CD4-positive, alpha-beta T cell (primary cell): Measurements from ENCODE around the gene DCLK1. TPM values are rescaled to one million over a fixed set of nuclear protein-coding genes. Genes with fewer than 3 reads are reported as not detected.

Experiments used
- ATAC-seq: fragments of 200-7000 bp; cut with Tn5 transposase; one replicate; pipeline ENCODE4 v1.10.0; 2022; ENCODE audit warnings: mild to moderate bottlenecking; ENCODE audit not compliant: poor library complexity
- CTCF ChIA-PET: fragments of 350-600 bp; sonication (Branson Sonifier 250); formaldehyde crosslinking; loops from one replicate; lab custom pipeline; 2021; ENCODE audit warnings: antibody characterized with exemption, inconsistent platforms; lab: Charles Lee
- POLR2A ChIA-PET: fragments of 350-600 bp; sonication (Branson Sonifier 250); formaldehyde crosslinking; loops from one replicate; lab custom pipeline; 2021; ENCODE audit warnings: antibody characterized with exemption, inconsistent platforms; lab: Charles Lee
- DNase-seq, 14 experiments: peaks; one replicate each; pipeline ENCODE4 v3.0.0-alpha.2; 2013 to 2020; ENCODE audit warnings: mixed read lengths in 2 of 14
- H3K27ac ChIP-seq, 2 donors: one replicate each; pipeline versions ENCODE4 v1.5.1 to v1.7.0; 2013; ENCODE audit warnings: low read length in 2 of 2, low read depth in 1 of 2, mild to moderate bottlenecking in 1 of 2
- H3K27me3 ChIP-seq, 2 experiments: 1 replicate in 1 of 2; 2 replicates in 1 of 2; pipeline versions ENCODE4 v1.6.1 to v1.7.0; 2013; ENCODE audit warnings: low read length in 2 of 2, control low read depth in 1 of 2, mild to moderate bottlenecking in 1 of 2, moderate library complexity in 1 of 2; ENCODE audit not compliant: insufficient read depth in 2 of 2, control insufficient read depth in 1 of 2
- H3K36me3 ChIP-seq: one replicate; pipeline ENCODE4 v1.6.1; 2013; ENCODE audit warnings: low read length, control low read depth; ENCODE audit not compliant: insufficient read depth
- H3K4me1 ChIP-seq: one replicate; pipeline ENCODE4 v1.6.1; 2013; ENCODE audit warnings: low read length, control low read depth; ENCODE audit not compliant: insufficient read depth
- H3K4me3 ChIP-seq: one replicate; pipeline ENCODE4 v1.5.1; 2013; ENCODE audit warnings: mild to moderate bottlenecking, low read length, moderate library complexity
- H3K9me3 ChIP-seq, 2 experiments: 1 replicate in 1 of 2; 2 replicates in 1 of 2; pipeline versions ENCODE4 v1.6.1 to v1.7.0; 2013; ENCODE audit warnings: low read length in 2 of 2, mild to moderate bottlenecking in 2 of 2, control low read depth in 1 of 2, moderate library complexity in 1 of 2; ENCODE audit not compliant: control insufficient read depth in 1 of 2, insufficient read depth in 1 of 2
- H3K27ac Mint-ChIP-seq: one replicate; pipeline ENCODE4 v1.8.0; 2020; ENCODE audit warnings: mixed read lengths
- H3K27me3 Mint-ChIP-seq: one replicate; pipeline ENCODE4 v1.8.0; 2021; ENCODE audit warnings: mixed read lengths
- H3K36me3 Mint-ChIP-seq: one replicate; pipeline ENCODE4 v1.8.0; 2021; ENCODE audit warnings: low read depth, mixed read lengths
- H3K4me1 Mint-ChIP-seq: one replicate; pipeline ENCODE4 v1.8.0; 2021; ENCODE audit warnings: low read depth, mixed read lengths
- H3K4me3 Mint-ChIP-seq: one replicate; pipeline ENCODE4 v1.8.0; 2020; ENCODE audit warnings: mild to moderate bottlenecking, mixed read lengths
- H3K9me3 Mint-ChIP-seq: one replicate; pipeline ENCODE4 v1.8.0; 2020; ENCODE audit warnings: mixed read lengths
- intact Hi-C, 2 experiments: fragments of 100-400 bp; cut with DNase I in 1 of 2; cut with micrococcal nuclease in 1 of 2; formaldehyde crosslinking; loops; one replicate each; pipeline versions ENCODE4 v1.15.1 to v1.9.0; 2023 to 2025; cut with DNase I, micrococcal nuclease
- total RNA-seq, 174 experiments: library from RNA in 2 of 174; stranded (reverse) in 2 of 174; gene quantifications; one replicate each; pipeline ENCODE4 v1.2.3 and lab custom pipeline; 2021 to 2026
- TF ChIP-seq, protein P1 (sequence below): fragments of 200-600 bp; IDR thresholded peaks from one replicate; pipeline ENCODE4 v1.8.0; 2022; ENCODE audit warnings: antibody characterized with exemption, mild to moderate bottlenecking

The DCLK1 gene
- total RNA-seq, 2 experiments from 2014 or later: not detected

DNA sequence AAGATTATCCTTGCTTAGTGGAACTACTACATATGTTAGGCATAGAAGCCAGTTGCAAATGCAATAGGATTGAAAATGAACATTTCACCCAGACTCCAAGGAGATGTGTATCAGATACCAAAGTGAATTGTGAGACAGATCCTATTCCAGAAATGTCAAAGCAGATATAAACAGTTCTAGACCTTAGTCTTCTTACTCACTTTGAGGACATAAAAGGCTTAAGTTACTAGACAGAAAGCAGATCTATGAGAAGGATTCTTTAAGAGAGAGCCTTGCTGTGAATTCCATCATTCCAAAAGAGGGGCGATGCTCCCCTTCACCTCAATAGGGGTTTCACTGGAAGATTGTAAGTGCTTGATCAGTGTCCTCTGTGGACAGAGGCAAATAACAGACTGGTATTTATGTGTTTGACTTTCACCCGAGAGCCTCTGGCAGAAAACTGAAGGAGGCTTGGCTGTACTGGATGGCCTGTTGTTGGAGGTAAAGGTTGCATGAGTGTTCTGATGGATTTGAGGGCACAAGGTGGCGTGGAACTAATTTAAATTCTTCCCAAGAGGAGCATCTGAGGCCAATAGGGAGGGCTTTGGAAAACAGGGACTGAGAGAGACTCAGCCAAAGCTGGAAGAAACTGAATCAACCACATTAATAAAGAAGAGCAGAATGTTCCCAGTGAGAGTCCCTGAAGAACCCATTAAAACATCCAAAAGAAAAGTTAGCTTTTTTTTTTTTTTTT is 194.8 kb downstream of the DCLK1 start:
- ChIA-PET POLR2A (no interaction called here), CTCF (no interaction called here)
- Histone ChIP-seq H3K4me3 (no peak overlapping the region), H3K36me3 (no peaks in the 10 kb centered on the region), H3K9me3 (peaks cover 0 to 17% of the 10 kb centered on the region in 2 experiments), H3K27ac (no peak overlapping the region), H3K4me1 (no peaks in the 10 kb centered on the region), H3K27me3 (no peaks in the 10 kb centered on the region)
- no peak overlapping the region for H3K4me3 Mint-ChIP-seq
- ATAC-seq (no peak), DNase-seq (no peak)
- peaks cover 5% of the 10 kb centered on the region for H3K9me3 Mint-ChIP-seq
- H3K4me1 Mint-ChIP-seq: no peaks in the 10 kb centered on the region
- intact Hi-C loops: no loop called here
- no peaks in the 10 kb centered on the region for H3K27me3 Mint-ChIP-seq
- TF ChIP-seq, protein P1, sequence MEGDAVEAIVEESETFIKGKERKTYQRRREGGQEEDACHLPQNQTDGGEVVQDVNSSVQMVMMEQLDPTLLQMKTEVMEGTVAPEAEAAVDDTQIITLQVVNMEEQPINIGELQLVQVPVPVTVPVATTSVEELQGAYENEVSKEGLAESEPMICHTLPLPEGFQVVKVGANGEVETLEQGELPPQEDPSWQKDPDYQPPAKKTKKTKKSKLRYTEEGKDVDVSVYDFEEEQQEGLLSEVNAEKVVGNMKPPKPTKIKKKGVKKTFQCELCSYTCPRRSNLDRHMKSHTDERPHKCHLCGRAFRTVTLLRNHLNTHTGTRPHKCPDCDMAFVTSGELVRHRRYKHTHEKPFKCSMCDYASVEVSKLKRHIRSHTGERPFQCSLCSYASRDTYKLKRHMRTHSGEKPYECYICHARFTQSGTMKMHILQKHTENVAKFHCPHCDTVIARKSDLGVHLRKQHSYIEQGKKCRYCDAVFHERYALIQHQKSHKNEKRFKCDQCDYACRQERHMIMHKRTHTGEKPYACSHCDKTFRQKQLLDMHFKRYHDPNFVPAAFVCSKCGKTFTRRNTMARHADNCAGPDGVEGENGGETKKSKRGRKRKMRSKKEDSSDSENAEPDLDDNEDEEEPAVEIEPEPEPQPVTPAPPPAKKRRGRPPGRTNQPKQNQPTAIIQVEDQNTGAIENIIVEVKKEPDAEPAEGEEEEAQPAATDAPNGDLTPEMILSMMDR: no peak
- H3K27ac Mint-ChIP-seq: no peak overlapping the region
- H3K36me3 Mint-ChIP-seq: no peaks in the 10 kb centered on the region

- Mint-ChIP-seq H3K9me3 (peaks cover 5% of the 10 kb centered on the region), H3K27ac (no peak overlapping the region), H3K36me3 (no peaks in the 10 kb centered on the region), H3K27me3 (no peaks in the 10 kb centered on the region), H3K4me1 (no peaks in the 10 kb centered on the region), H3K4me3 (no peak overlapping the region)
- ChIA-PET POLR2A (no interaction called here), CTCF (no interaction called here)
- DNase-seq (no peak), ATAC-seq (no peak)
- intact Hi-C loops: no loop called here
- no peak overlapping the region for H3K27ac ChIP-seq
- H3K27me3 ChIP-seq: no peaks in the 10 kb centered on the region
- H3K36me3 ChIP-seq: no peaks in the 10 kb centered on the region
- peaks cover 0 to 14% of the 10 kb centered on the region in 2 experiments for H3K9me3 ChIP-seq
- no peaks in the 10 kb centered on the region for H3K4me1 ChIP-seq
- TF ChIP-seq, protein P1: no peak
- no peak overlapping the region for H3K4me3 ChIP-seq
Observed at GRCh38 chr13:35930665-35931631, 200.2 kb downstream of the DCLK1 start.

GRCh38 chr13:35927567-35928021 is 203.6 kb downstream of the DCLK1 start:
- H3K27me3 Mint-ChIP-seq: no peaks in the 10 kb centered on the region
- Histone ChIP-seq H3K9me3 (peaks cover 0 to 9% of the 10 kb centered on the region in 2 experiments), H3K27ac (no peak overlapping the region), H3K27me3 (no peaks in the 10 kb centered on the region), H3K36me3 (no peaks in the 10 kb centered on the region), H3K4me3 (no peak overlapping the region), H3K4me1 (no peaks in the 10 kb centered on the region)
- ChIA-PET CTCF (no interaction called here), POLR2A (no interaction called here)
- TF ChIP-seq, protein P1: no peak
- H3K27ac Mint-ChIP-seq: no peak overlapping the region
- DNase-seq (no peak), ATAC-seq (no peak)
- H3K36me3 Mint-ChIP-seq: no peaks in the 10 kb centered on the region
- H3K4me3 Mint-ChIP-seq: no peak overlapping the region
- H3K9me3 Mint-ChIP-seq: no peaks in the 10 kb centered on the region
- intact Hi-C loops: no loop called here
- no peaks in the 10 kb centered on the region for H3K4me1 Mint-ChIP-seq
